Choroid plexus epithelial cell (primary cell): ENCODE results near the gene SMIM33.

Experiments used
- DNase-seq: peaks from one replicate; pipeline ENCODE4 v3.0.0-alpha.2; 2010; ENCODE audit warnings: low read depth
- H3K4me3 ChIP-seq: 2 replicates; pipeline ENCODE4 v1.5.1; 2011; ENCODE audit warnings: low read depth, mild to moderate bottlenecking, control low read depth, low read length, moderate library complexity
- TF ChIP-seq, protein P1 (sequence below): conservative IDR thresholded peaks from 2 replicates; pipeline ENCODE4 v1.5.1; 2011; ENCODE audit warnings: low read depth, mild to moderate bottlenecking, control low read depth, inconsistent platforms, low read length, moderate library complexity

Gene SMIM33

DNA sequence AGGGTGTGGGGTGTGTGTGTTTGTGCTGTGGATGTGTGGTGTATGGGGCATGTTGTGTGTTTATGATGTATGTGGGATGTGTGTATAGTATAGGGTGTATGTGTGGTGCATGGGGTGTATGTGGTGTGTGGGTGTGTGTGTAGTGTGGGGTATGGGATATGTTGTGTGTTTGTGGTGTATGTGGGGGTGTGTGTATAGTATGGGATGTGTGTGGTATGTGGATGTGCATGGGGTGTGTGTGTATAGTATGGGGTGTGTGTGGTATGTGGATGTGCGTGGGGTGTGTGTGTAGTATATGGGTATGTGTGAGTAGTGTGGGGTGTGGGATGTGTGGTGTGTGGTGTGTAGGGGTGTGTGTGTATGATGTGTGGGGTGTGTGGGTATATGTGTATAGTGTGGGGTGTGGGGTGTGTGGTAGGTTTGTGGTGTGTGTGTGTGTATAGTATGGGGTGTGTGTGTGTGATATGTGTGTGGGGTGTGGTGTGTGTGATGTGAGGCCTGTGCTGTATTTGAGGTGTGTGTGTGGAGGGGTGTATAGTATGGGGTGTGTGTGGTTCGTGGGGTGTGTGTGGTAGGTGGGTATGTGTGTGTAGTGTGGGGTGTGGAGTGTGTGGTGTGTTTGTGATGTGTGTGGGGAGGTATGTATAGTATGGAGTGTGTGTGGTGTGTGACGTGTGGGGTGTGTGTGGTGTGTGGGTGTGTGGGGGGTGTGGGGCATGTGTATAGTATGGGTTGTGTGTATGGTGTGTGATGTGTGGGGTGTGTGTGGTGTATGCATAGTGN lies 18.7 kb upstream of the SMIM33 start:
- no peak overlapping the region for H3K4me3 ChIP-seq
- DNase-seq = no peak
- TF ChIP-seq, protein P1, sequence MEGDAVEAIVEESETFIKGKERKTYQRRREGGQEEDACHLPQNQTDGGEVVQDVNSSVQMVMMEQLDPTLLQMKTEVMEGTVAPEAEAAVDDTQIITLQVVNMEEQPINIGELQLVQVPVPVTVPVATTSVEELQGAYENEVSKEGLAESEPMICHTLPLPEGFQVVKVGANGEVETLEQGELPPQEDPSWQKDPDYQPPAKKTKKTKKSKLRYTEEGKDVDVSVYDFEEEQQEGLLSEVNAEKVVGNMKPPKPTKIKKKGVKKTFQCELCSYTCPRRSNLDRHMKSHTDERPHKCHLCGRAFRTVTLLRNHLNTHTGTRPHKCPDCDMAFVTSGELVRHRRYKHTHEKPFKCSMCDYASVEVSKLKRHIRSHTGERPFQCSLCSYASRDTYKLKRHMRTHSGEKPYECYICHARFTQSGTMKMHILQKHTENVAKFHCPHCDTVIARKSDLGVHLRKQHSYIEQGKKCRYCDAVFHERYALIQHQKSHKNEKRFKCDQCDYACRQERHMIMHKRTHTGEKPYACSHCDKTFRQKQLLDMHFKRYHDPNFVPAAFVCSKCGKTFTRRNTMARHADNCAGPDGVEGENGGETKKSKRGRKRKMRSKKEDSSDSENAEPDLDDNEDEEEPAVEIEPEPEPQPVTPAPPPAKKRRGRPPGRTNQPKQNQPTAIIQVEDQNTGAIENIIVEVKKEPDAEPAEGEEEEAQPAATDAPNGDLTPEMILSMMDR = no peak

DNA sequence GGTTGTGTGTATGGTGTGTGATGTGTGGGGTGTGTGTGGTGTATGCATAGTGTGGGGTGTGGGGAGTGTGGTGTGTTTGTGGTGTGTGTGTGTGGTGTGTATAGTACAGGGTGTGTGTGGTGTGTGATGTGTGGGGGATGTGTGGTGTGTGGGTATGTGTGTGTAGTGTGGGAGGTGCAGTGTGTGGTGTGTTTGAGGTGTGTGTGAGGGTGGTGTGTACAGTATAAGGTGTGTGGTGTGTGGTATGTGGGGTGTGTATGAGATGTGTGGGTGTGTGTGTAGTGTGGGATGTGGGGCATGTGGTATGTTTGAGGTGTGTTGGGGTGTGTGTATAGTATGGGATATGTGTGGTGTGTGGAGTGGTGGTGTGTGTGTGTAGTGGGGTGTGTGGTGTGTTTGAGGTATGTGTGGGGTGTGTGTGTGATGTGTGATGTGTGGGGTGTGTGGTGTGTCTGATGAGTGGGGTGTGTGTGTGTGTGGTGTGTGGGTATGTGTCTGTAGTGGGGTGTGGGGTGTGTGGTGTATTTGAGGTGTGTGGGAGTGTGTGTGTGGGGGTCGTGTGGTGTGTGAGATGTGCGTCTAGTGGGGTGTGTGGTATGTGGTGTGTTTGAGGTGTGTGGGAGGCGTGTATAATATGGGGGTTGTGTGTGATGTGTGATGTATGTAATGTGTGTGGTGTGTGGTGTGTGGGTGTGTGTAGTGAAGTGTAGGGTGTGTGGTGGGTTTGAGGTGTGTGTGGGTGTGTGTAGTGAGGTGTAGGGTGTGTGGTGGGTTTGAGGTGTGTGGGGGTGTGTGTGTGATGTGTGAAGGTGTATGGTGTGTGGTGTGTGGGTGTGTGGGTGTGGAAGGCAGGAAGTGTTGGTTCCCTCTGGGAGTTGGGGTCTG lies 16.9 kb upstream of the SMIM33 start:
- no peak overlapping the region for H3K4me3 ChIP-seq
- TF ChIP-seq, protein P1 = no peak
- DNase-seq = no peak

DNA sequence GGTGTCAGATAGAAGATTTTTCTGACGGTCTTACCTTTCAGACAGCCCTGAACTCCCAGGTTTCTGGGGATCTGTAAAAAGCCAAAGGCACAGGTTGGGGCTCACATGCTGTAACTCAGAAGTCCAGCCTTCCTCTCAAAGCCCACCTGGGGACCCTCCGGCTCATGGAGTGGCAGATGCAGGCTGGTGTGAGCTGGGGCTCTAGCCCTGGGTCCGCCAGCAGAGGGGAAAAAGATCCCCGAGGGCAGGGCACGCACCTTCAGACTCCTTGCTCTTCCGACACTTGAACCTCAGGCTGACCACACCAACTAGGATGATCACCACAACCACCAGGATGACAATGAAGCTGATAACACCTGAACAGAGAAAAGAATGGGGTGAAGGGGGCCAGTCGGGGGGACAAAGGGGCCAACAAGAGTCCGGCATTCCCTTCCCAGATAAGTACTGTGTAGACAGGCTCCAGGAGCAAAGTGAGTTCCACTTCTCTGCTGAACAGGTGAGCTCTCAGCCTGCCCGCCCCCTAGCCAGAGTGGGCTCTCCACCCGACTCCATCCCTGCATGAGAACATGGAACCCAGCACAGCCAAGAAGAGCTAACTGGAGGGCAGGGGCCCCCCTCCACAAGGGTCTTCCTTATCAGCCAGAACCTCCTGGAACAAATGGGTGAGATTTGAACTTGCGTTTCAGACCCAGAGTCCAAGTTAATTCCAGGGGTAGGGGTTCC lies 16.1 kb upstream of the SMIM33 start:
- TF ChIP-seq, protein P1 = no peak
- no peak overlapping the region for H3K4me3 ChIP-seq
- no peak for DNase-seq

DNA sequence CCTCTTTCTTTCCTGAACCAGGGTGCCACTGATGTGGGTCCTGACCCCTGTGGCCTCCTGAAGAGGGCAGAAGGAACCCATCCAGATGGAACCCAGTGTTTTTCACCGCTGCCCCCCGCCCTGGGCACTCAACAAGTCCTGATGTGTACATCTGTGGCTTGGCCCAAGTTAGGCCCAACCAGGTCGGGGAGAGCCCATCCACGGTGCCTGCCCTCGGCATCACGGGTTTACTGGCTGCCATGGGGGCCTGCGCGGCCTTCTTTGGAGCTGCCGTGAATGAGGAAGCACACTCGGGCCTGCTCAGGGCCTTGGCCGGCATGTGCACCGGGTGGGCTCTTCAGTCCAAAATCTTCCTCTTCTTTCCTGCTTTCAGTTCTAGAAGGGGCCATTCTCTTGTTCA lies 14.0 kb upstream of the SMIM33 start:
- H3K4me3 ChIP-seq = no peak overlapping the region
- DNase-seq = no peak
- TF ChIP-seq, protein P1 = no peak

DNA sequence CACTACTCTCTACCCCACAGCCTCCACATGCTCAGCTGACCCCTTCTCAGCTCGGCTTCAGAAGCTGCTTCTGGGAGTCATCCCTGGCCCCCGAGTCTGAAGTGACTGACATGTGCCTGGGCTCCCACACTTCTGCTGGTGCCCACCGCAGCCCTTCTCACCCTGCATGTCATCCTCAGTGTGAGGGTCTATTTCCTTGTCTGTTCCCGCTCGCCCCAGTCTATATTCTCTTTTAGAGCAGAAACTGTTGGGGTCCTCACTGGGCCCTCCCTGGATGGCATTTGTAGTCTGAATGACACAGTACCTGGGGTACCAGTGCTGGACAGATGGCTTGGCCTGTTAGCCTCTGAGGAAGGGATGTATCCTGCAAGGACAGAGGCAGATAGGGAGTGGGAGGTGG lies 13.6 kb upstream of the SMIM33 start:
- no peak for DNase-seq
- TF ChIP-seq, protein P1 = no peak
- no peak overlapping the region for H3K4me3 ChIP-seq

DNA sequence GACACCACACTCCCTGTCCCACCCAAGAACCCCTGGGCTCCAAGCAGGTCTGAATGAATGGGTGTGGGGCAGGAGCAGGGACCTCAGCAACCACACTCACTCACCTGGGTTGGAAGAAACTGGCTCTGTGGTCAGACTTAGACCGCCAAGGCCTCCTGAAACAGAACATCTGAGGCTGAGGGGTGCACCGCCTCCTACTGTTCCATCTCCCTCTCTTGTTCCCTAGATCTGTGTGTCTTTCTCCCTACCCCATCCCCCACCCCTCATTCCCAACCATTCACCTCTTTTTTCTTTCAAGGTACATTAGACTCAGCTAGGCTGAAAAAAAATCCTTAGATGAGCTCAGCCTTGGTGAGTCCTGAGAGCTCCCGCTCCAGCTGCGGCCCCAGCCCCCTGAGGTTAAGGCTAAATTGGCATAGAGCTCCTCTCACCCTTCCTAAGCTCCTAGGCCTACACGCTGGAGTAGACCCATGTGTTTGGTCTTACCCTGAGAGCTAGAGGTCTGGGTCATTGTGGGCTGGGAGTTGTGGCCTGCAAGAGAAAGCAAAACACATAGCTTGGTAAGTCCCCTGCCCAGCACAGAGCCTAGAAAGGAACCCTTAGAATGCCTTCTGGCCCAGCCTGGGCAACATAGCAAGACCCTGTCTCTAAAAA lies 13.0 kb upstream of the SMIM33 start:
- TF ChIP-seq, protein P1 = no peak
- H3K4me3 ChIP-seq = no peak overlapping the region
- no peak for DNase-seq
